ENCODE measurements around the gene MED27. TPM values are rescaled to one million over a fixed set of nuclear protein-coding genes. Genes with fewer than 3 reads are reported as not detected.

MED27 gene
- total RNA-seq, 4 donors from 2014 or later = 12.9 to 21.8 (median 20.0) TPM

GRCh38 chr9:132049323-132049882 lies 30.3 kb downstream of the MED27 start:
- no peaks in the 10 kb centered on the region for H3K27me3 ChIP-seq
- no peaks in the 10 kb centered on the region for H3K4me1 ChIP-seq
- intact Hi-C loops (cut with DNase I) = no loop called here
- DNase-seq (ENCODE audit: extremely low spot score) = no peak
- TF ChIP-seq POLR2AphosphoS5 (IDR thresholded peaks at IDR 0.05) (no peak), POLR2A (IDR thresholded peaks at IDR 0.05; ENCODE audit: low read depth) (no peak)
- WGBS = 86% methylated on average over 7 of the region's 7 CpGs
- no peaks in the 10 kb centered on the region for H3K36me3 ChIP-seq
- no peak overlapping the region for H3K27ac ChIP-seq (replicated peaks in 1 of 4)
- H3K9me3 ChIP-seq = no peaks in the 10 kb centered on the region
- no peak overlapping the region for H3K4me3 ChIP-seq

- intact Hi-C loops (cut with DNase I) = no loop called here
- no peaks in the 10 kb centered on the region for H3K4me1 ChIP-seq
- 87% methylated on average over 3 of the region's 3 CpGs for WGBS
- H3K36me3 ChIP-seq = no peaks in the 10 kb centered on the region
- H3K4me3 ChIP-seq = no peak overlapping the region
- TF ChIP-seq EP300 (IDR thresholded peaks at IDR 0.05) (no peak), CTCF (IDR thresholded peaks at IDR 0.05) (no peak)
- H3K27me3 ChIP-seq = no peaks in the 10 kb centered on the region
- H3K9me3 ChIP-seq = no peaks in the 10 kb centered on the region
- no peak overlapping the region for H3K27ac ChIP-seq (replicated peaks in 1 of 4)
- no peak for DNase-seq (ENCODE audit: extremely low spot score)
These were observed 31.5 kb downstream of the MED27 start for GRCh38 chr9:132048201-132048600.

GRCh38 chr9:132046456-132046855 lies 33.2 kb downstream of the MED27 start:
- intact Hi-C loops (cut with DNase I) = no loop called here
- no peaks in the 10 kb centered on the region for H3K36me3 ChIP-seq

GRCh38 chr9:132044176-132044875 lies 35.3 kb downstream of the MED27 start:
- no peak overlapping the region for H3K27ac ChIP-seq (replicated peaks in 1 of 4)
- 87% methylated on average over 8 of the region's 8 CpGs for WGBS
- intact Hi-C loops (cut with DNase I) = no loop called here
- DNase-seq (ENCODE audit: extremely low spot score) = no peak
- H3K9me3 ChIP-seq = no peaks in the 10 kb centered on the region
- H3K4me3 ChIP-seq = no peak overlapping the region
- H3K4me1 ChIP-seq = no peaks in the 10 kb centered on the region
- H3K36me3 ChIP-seq = no peaks in the 10 kb centered on the region
- TF ChIP-seq POLR2A (IDR thresholded peaks at IDR 0.05; ENCODE audit: low read depth) = no peak
- no peak for TF ChIP-seq EP300 (IDR thresholded peaks at IDR 0.05)
- TF ChIP-seq CTCF (IDR thresholded peaks at IDR 0.05) = no peak
- no peak for TF ChIP-seq POLR2AphosphoS5 (IDR thresholded peaks at IDR 0.05)
- H3K27me3 ChIP-seq = no peaks in the 10 kb centered on the region

More at GRCh38 chr9:132046456-132046855, 33.2 kb downstream of the MED27 start:
- no peaks in the 10 kb centered on the region for H3K27me3 ChIP-seq
- H3K27ac ChIP-seq (replicated peaks in 1 of 4) = no peak overlapping the region
- H3K4me1 ChIP-seq = no peaks in the 10 kb centered on the region
- H3K4me3 ChIP-seq = no peak overlapping the region
- 72% methylated on average over 6 of the region's 6 CpGs for WGBS
- H3K9me3 ChIP-seq = no peaks in the 10 kb centered on the region
- TF ChIP-seq POLR2AphosphoS5 (IDR thresholded peaks at IDR 0.05) = no peak
- TF ChIP-seq CTCF (IDR thresholded peaks at IDR 0.05) = no peak
- no peak for TF ChIP-seq EP300 (IDR thresholded peaks at IDR 0.05)
- no peak for DNase-seq (ENCODE audit: extremely low spot score)

- Histone ChIP-seq H3K9me3 (no peaks in the 10 kb centered on the region), H3K4me3 (no peak overlapping the region), H3K4me1 (no peaks in the 10 kb centered on the region), H3K27me3 (no peaks in the 10 kb centered on the region), H3K36me3 (no peaks in the 10 kb centered on the region), H3K27ac (replicated peaks in 1 of 4) (no peak overlapping the region)
- 92% methylated on average over 3 of the region's 3 CpGs for WGBS
- DNase-seq (ENCODE audit: extremely low spot score) = no peak
- TF ChIP-seq EP300 (IDR thresholded peaks at IDR 0.05) (no peak), POLR2A (IDR thresholded peaks at IDR 0.05; ENCODE audit: low read depth) (no peak), POLR2AphosphoS5 (IDR thresholded peaks at IDR 0.05) (no peak), CTCF (IDR thresholded peaks at IDR 0.05) (no peak)
- intact Hi-C loops (cut with DNase I) = no loop called here
These were observed 36.0 kb downstream of the MED27 start for GRCh38 chr9:132043708-132044107.
